ENCODE results near the gene EEF1AKMT2. TPM values are rescaled to one million over a fixed set of nuclear protein-coding genes. Genes with fewer than 3 reads are reported as not detected.
A peak's percentile ranks its signal among the peaks of the same experiment; 100 is the strongest.

Gene EEF1AKMT2
- total RNA-seq, 1 donor from 2014 or later: 18.3 TPM

GRCh38 chr10:124820121-124820520 lies 28.4 kb upstream of the EEF1AKMT2 start:
- Mint-ChIP-seq H3K4me1 (ENCODE audit: low read depth) (no peaks in the 10 kb centered on the region), H3K27me3 (ENCODE audit: low read depth) (no peaks in the 10 kb centered on the region), H3K36me3 (ENCODE audit: low read depth) (peaks cover 13% of the 10 kb centered on the region), H3K4me3 (ENCODE audit: unreplicated experiment) (no peak overlapping the region), H3K9me3 (ENCODE audit: low read depth) (no peaks in the 10 kb centered on the region), H3K27ac (ENCODE audit: unreplicated experiment) (no peak overlapping the region)
- no peak for DNase-seq (ENCODE audit: low spot score)
- TF ChIP-seq CTCF (IDR thresholded peaks at IDR 0.05): no peak

GRCh38 chr10:124802313-124802675 lies 10.6 kb upstream of the EEF1AKMT2 start:
- Mint-ChIP-seq H3K27ac (ENCODE audit: unreplicated experiment) (peak overlapping the region; percentile 90), H3K9me3 (ENCODE audit: low read depth) (no peaks in the 10 kb centered on the region), H3K4me3 (ENCODE audit: unreplicated experiment) (peak overlapping the region; percentile 90), H3K27me3 (ENCODE audit: low read depth) (peaks cover 2% of the 10 kb centered on the region), H3K36me3 (ENCODE audit: low read depth) (no peaks in the 10 kb centered on the region), H3K4me1 (ENCODE audit: low read depth) (peaks cover 18% of the 10 kb centered on the region)
- TF ChIP-seq CTCF (IDR thresholded peaks at IDR 0.05): no peak
- no peak for DNase-seq (ENCODE audit: low spot score)

GRCh38 chr10:124799211-124799610 lies 7.5 kb upstream of the EEF1AKMT2 start:
- H3K27me3 Mint-ChIP-seq (ENCODE audit: low read depth): peaks cover 2% of the 10 kb centered on the region
- peaks cover 18% of the 10 kb centered on the region for H3K4me1 Mint-ChIP-seq (ENCODE audit: low read depth)
- no peaks in the 10 kb centered on the region for H3K9me3 Mint-ChIP-seq (ENCODE audit: low read depth)
- TF ChIP-seq CTCF (IDR thresholded peaks at IDR 0.05): no peak
- H3K4me3 Mint-ChIP-seq (ENCODE audit: unreplicated experiment): no peak overlapping the region
- no peak overlapping the region for H3K27ac Mint-ChIP-seq (ENCODE audit: unreplicated experiment)
- DNase-seq (ENCODE audit: low spot score): no peak
- H3K36me3 Mint-ChIP-seq (ENCODE audit: low read depth): no peaks in the 10 kb centered on the region

GRCh38 chr10:124798781-124799180 lies 7.1 kb upstream of the EEF1AKMT2 start:
- Mint-ChIP-seq H3K27ac (ENCODE audit: unreplicated experiment) (no peak overlapping the region), H3K4me1 (ENCODE audit: low read depth) (peaks cover 18% of the 10 kb centered on the region), H3K9me3 (ENCODE audit: low read depth) (no peaks in the 10 kb centered on the region), H3K36me3 (ENCODE audit: low read depth) (no peaks in the 10 kb centered on the region), H3K4me3 (ENCODE audit: unreplicated experiment) (no peak overlapping the region), H3K27me3 (ENCODE audit: low read depth) (peaks cover 2% of the 10 kb centered on the region)
- DNase-seq (ENCODE audit: low spot score): no peak
- no peak for TF ChIP-seq CTCF (IDR thresholded peaks at IDR 0.05)

- TF ChIP-seq CTCF (IDR thresholded peaks at IDR 0.05): no peak
- Mint-ChIP-seq H3K9me3 (ENCODE audit: low read depth) (no peaks in the 10 kb centered on the region), H3K4me1 (ENCODE audit: low read depth) (peaks cover 17% of the 10 kb centered on the region), H3K36me3 (ENCODE audit: low read depth) (no peaks in the 10 kb centered on the region), H3K27ac (ENCODE audit: unreplicated experiment) (no peak overlapping the region), H3K4me3 (ENCODE audit: unreplicated experiment) (no peak overlapping the region), H3K27me3 (ENCODE audit: low read depth) (peaks cover 2% of the 10 kb centered on the region)
- no peak for DNase-seq (ENCODE audit: low spot score)
Measured at GRCh38 chr10:124798364-124798763, 6.7 kb upstream of the EEF1AKMT2 start.
